Astrocyte (in vitro differentiated cells and primary cell): ENCODE measurements around the gene SYAP1. TPM values are rescaled to one million over a fixed set of nuclear protein-coding genes. Genes with fewer than 3 reads are reported as not detected.

Experiments
- DNase-seq: peaks from one replicate; pipeline ENCODE4 v3.0.0-alpha.2; 2010; ENCODE audit warnings: low read depth
- FAIRE-seq: peaks from 2 replicates; lab custom pipeline; 2011; peaks lifted over from hg19 to GRCh38; lab: Jason Lieb, UNC
- H2AFZ ChIP-seq: 2 replicates; pipeline ENCODE4 v1.6.0; 2012; ENCODE audit warnings: low read depth, low read length, inconsistent platforms
- H3K27ac ChIP-seq: 2 replicates; pipeline ENCODE4 v1.5.1; 2011; ENCODE audit warnings: low read depth, low read length, inconsistent platforms
- H3K27me3 ChIP-seq: 2 replicates; pipeline ENCODE4 v1.6.0; 2011; ENCODE audit warnings: low read length, inconsistent platforms; ENCODE audit not compliant: insufficient read depth
- H3K36me3 ChIP-seq: 2 replicates; pipeline ENCODE4 v1.5.1; 2011; ENCODE audit warnings: low read length, inconsistent platforms; ENCODE audit not compliant: insufficient read depth
- H3K4me1 ChIP-seq: 2 replicates; pipeline ENCODE4 v1.5.1; 2011; ENCODE audit warnings: low read length, inconsistent platforms; ENCODE audit not compliant: insufficient read depth
- H3K4me2 ChIP-seq: 2 replicates; pipeline ENCODE4 v1.6.0; 2012; ENCODE audit warnings: low read length, inconsistent platforms
- H3K4me3 ChIP-seq: 2 replicates; pipeline ENCODE4 v1.5.1; 2011; ENCODE audit warnings: low read depth, mild to moderate bottlenecking, low read length, inconsistent platforms; ENCODE audit not compliant: insufficient read depth
- H3K79me2 ChIP-seq: 2 replicates; pipeline ENCODE4 v1.6.0; 2012; ENCODE audit warnings: mild to moderate bottlenecking, low read length, inconsistent platforms; ENCODE audit not compliant: insufficient read depth
- H3K9ac ChIP-seq: 2 replicates; pipeline ENCODE4 v1.6.0; 2012; ENCODE audit warnings: mild to moderate bottlenecking, low read length, inconsistent platforms
- H3K9me3 ChIP-seq: 2 replicates; pipeline ENCODE4 v1.5.1; 2012; ENCODE audit warnings: low read depth, mild to moderate bottlenecking, low read length, inconsistent platforms; ENCODE audit not compliant: insufficient read depth
- H4K20me1 ChIP-seq: 2 replicates; pipeline ENCODE4 v1.6.0; 2012; ENCODE audit warnings: low read length, inconsistent platforms; ENCODE audit not compliant: insufficient read depth
- H3K27ac Mint-ChIP-seq: one replicate; pipeline ENCODE4 v1.8.0; 2021; ENCODE audit warnings: mild to moderate bottlenecking, mixed read lengths; ENCODE audit not compliant: unreplicated experiment
- H3K27me3 Mint-ChIP-seq: one replicate; pipeline ENCODE4 v1.8.0; 2021; ENCODE audit warnings: low read depth, mixed read lengths; ENCODE audit not compliant: unreplicated experiment
- H3K36me3 Mint-ChIP-seq: one replicate; pipeline ENCODE4 v1.8.0; 2021; ENCODE audit warnings: low read depth, mixed read lengths; ENCODE audit not compliant: unreplicated experiment
- H3K4me1 Mint-ChIP-seq: one replicate; pipeline ENCODE4 v1.8.0; 2021; ENCODE audit warnings: low read depth, mixed read lengths; ENCODE audit not compliant: unreplicated experiment
- H3K4me3 Mint-ChIP-seq: one replicate; pipeline ENCODE4 v1.8.0; 2021; ENCODE audit warnings: mild to moderate bottlenecking, moderate library complexity, mixed read lengths; ENCODE audit not compliant: unreplicated experiment
- H3K9me3 Mint-ChIP-seq: one replicate; pipeline ENCODE4 v1.8.0; 2021; ENCODE audit warnings: mild to moderate bottlenecking, mixed read lengths; ENCODE audit not compliant: unreplicated experiment
- CTCF ChIP-seq: IDR thresholded peaks from 2 replicates; pipeline ENCODE4 v1.5.1; 2011; ENCODE audit warnings: low read depth, mild to moderate bottlenecking, inconsistent platforms, low read length, moderate library complexity; ENCODE audit not compliant: insufficient read depth
- EZH2 ChIP-seq: IDR thresholded peaks from 2 replicates; pipeline ENCODE4 v1.6.1; 2012; ENCODE audit warnings: mild to moderate bottlenecking, low read length, inconsistent platforms; ENCODE audit not compliant: insufficient read depth
- total RNA-seq: library from RNA; stranded (reverse); gene quantifications from 2 replicates; pipeline ENCODE4 v1.2.1, GENCODE V29; 2021

The SYAP1 gene
- total RNA-seq, 1 donor from 2014 or later, result 35.5 TPM

GRCh38 chrX:16683007-16683664, 36.3 kb upstream of the SYAP1 start:
- H2AFZ ChIP-seq, result no peak overlapping the region
- peak; percentile 73 for FAIRE-seq
- no peak overlapping the region for H3K4me3 Mint-ChIP-seq
- H3K9me3 ChIP-seq, result no peaks in the 10 kb centered on the region
- H3K79me2 ChIP-seq, result no peaks in the 10 kb centered on the region
- no peaks in the 10 kb centered on the region for H3K27me3 ChIP-seq
- no peaks in the 10 kb centered on the region for H3K4me1 ChIP-seq
- H3K9me3 Mint-ChIP-seq, result no peaks in the 10 kb centered on the region
- H3K9ac ChIP-seq, result no peak overlapping the region
- H3K4me3 ChIP-seq, result no peak overlapping the region
- H3K36me3 Mint-ChIP-seq, result peaks cover 2% of the 10 kb centered on the region
- no peak overlapping the region for H3K4me2 ChIP-seq
- DNase-seq, result no peak
- H3K27me3 Mint-ChIP-seq, result no peaks in the 10 kb centered on the region
- no peak overlapping the region for H3K27ac ChIP-seq
- H3K27ac Mint-ChIP-seq, result no peak overlapping the region
- no peaks in the 10 kb centered on the region for H3K4me1 Mint-ChIP-seq
- no peak for TF ChIP-seq EZH2
- no peak for TF ChIP-seq CTCF
- no peaks in the 10 kb centered on the region for H4K20me1 ChIP-seq
- no peaks in the 10 kb centered on the region for H3K36me3 ChIP-seq

- Histone ChIP-seq H2AFZ (no peak overlapping the region), H3K4me2 (no peak overlapping the region), H3K79me2 (no peaks in the 10 kb centered on the region), H3K27ac (no peak overlapping the region), H3K4me1 (no peaks in the 10 kb centered on the region), H3K4me3 (no peak overlapping the region), H4K20me1 (no peaks in the 10 kb centered on the region), H3K9me3 (no peaks in the 10 kb centered on the region), H3K27me3 (no peaks in the 10 kb centered on the region), H3K36me3 (peaks cover 6% of the 10 kb centered on the region), H3K9ac (no peak overlapping the region)
- TF ChIP-seq CTCF, result no peak
- no peak for TF ChIP-seq EZH2
- no peaks in the 10 kb centered on the region for H3K9me3 Mint-ChIP-seq
- FAIRE-seq, result peak; percentile 73
- no peaks in the 10 kb centered on the region for H3K27me3 Mint-ChIP-seq
- no peak overlapping the region for H3K27ac Mint-ChIP-seq
- H3K36me3 Mint-ChIP-seq, result peaks cover 3% of the 10 kb centered on the region
- no peaks in the 10 kb centered on the region for H3K4me1 Mint-ChIP-seq
- DNase-seq, result peak; percentile 34
- no peak overlapping the region for H3K4me3 Mint-ChIP-seq
Measured at GRCh38 chrX:16687514-16687913, 31.9 kb upstream of the SYAP1 start.

DNA sequence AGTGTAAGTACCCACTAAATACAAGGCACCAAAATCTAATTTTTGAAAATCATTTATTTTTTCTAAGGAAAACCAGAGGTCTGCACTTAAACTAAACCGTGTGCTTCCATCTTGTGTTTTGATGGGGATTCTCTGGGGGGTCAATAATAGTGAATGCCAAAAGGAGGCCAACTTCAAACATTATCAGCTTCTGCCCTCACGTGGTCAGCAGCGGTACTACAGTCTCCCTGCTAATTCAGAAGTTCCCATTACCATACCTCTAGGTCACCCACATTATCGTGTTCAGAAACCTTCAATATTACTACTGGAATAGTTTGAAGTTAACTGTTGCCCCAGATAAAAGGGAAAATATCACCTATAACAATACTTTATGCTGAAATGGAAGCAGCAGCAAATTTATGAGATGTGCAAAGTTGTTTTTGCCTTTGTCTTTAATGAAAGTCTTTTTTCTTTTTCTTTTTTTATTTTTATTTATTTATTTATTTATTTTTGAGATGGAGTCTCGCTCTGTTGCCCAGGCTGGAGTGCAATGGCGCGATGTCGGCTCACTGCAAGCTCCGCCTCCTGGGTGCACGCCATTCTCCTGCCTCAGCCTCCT, 24.2 kb upstream of the SYAP1 start:
- Mint-ChIP-seq H3K36me3 (peaks cover 3% of the 10 kb centered on the region), H3K4me3 (no peak overlapping the region), H3K27me3 (no peaks in the 10 kb centered on the region), H3K4me1 (no peaks in the 10 kb centered on the region), H3K27ac (no peak overlapping the region), H3K9me3 (no peaks in the 10 kb centered on the region)
- peaks cover 9% of the 10 kb centered on the region for H3K36me3 ChIP-seq
- H3K4me3 ChIP-seq, result no peak overlapping the region
- no peak overlapping the region for H3K27ac ChIP-seq
- no peaks in the 10 kb centered on the region for H3K9me3 ChIP-seq
- TF ChIP-seq CTCF (peak; percentile 78), EZH2 (no peak)
- no peak overlapping the region for H3K9ac ChIP-seq
- H3K4me1 ChIP-seq, result no peaks in the 10 kb centered on the region
- no peaks in the 10 kb centered on the region for H3K79me2 ChIP-seq
- no peak overlapping the region for H2AFZ ChIP-seq
- no peak overlapping the region for H3K4me2 ChIP-seq
- H3K27me3 ChIP-seq, result no peaks in the 10 kb centered on the region
- FAIRE-seq (peak; percentile 98), DNase-seq (peak; percentile 21)
- H4K20me1 ChIP-seq, result no peaks in the 10 kb centered on the region
